Transverse colon (tissue), 4 donors: ENCODE measurements around the gene IPO4.

Source experiments
- EP300 ChIP-seq: sonication (generic); formaldehyde crosslinking; IDR thresholded peaks from one replicate; pipeline ENCODE4 v1.6.1; 2017; ENCODE audit warnings: antibody characterized with exemption, low read depth
- POLR2A ChIP-seq: fragments of 450-650 bp; IDR thresholded peaks from one replicate; pipeline ENCODE4 v1.6.1; 2016; ENCODE audit warnings: antibody characterized with exemption, mild to moderate bottlenecking, moderate library complexity
- POLR2AphosphoS5 ChIP-seq, 3 donors: sonication (generic); formaldehyde crosslinking; IDR thresholded peaks; one replicate each; pipeline ENCODE4 v1.6.1; 2016; ENCODE audit warnings: antibody characterized with exemption in 3 of 3
- TF ChIP-seq, protein P1 (sequence below), 5 experiments: fragments of 200-600 bp in 3 of 5; fragments of 450-650 bp in 2 of 5; sonication (generic) in 3 of 5; IDR thresholded peaks; 1 replicate in 2 of 5; 2 replicates in 3 of 5; pipeline ENCODE4 v1.5.1; 2016 to 2017; ENCODE audit warnings: antibody characterized with exemption in 5 of 5, inconsistent platforms in 3 of 5, mild to moderate bottlenecking in 2 of 5, moderate library complexity in 1 of 5

DNA sequence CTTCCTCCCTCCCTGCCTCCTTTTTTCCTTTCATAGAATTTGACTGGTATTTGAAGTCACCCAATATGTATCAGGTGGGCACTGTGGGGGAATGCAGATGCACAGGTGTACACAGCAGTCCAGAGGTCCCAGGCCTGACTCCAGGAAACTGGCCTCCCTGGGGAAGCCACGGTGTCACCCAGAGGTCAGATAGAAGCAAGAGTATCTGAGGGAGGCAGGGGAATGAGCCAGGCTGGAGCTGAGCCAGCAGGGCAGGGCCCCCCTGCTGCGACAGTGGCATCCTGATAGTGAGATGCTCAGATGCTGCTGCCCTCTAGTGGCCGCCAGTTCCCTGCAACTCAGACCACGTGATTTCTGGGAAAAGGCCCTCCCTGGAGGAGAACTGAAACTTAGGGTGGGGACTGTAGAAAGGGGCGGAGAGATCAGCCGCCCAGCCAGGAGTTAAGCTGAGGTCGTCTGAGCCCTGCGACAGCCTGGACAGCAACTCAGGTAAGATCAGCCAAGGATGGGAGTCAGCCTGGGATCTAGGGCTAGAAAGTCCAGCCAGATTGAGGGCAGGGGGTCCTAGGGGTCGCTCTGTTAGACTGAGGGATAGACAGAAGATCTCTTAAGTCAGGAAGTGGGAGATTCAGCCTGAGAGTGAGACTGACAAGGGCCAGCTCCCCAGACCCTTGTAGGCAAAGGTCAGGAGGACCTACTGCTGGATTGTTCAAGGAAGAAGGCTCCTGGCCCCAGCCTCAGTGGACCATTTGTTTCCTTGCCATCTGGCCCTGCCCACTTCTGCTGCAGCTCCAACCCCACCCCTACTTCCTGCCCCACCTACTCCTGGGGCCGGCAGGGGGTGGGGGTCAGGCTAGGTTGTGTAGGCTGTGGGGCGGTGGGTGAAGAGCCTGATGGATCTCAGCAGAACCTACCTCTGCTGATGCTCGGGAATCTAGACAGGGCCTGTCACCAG, 27.5 kb downstream of the IPO4 start, which contains the start of gene IRF9:
- TF ChIP-seq, protein P1, sequence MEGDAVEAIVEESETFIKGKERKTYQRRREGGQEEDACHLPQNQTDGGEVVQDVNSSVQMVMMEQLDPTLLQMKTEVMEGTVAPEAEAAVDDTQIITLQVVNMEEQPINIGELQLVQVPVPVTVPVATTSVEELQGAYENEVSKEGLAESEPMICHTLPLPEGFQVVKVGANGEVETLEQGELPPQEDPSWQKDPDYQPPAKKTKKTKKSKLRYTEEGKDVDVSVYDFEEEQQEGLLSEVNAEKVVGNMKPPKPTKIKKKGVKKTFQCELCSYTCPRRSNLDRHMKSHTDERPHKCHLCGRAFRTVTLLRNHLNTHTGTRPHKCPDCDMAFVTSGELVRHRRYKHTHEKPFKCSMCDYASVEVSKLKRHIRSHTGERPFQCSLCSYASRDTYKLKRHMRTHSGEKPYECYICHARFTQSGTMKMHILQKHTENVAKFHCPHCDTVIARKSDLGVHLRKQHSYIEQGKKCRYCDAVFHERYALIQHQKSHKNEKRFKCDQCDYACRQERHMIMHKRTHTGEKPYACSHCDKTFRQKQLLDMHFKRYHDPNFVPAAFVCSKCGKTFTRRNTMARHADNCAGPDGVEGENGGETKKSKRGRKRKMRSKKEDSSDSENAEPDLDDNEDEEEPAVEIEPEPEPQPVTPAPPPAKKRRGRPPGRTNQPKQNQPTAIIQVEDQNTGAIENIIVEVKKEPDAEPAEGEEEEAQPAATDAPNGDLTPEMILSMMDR (IDR thresholded peaks at IDR 0.05): peak; percentile 93 to 99 (median 96)
- TF ChIP-seq EP300 (peak; percentile 61), POLR2AphosphoS5 (IDR thresholded peaks at IDR 0.05) (peak; percentile 84 to 89 (median 88)), POLR2A (peak; percentile 75)
